GM12873 (cell line): ENCODE data around the gene DST.

ENCODE experiments used
- CTCF ChIP-seq: IDR thresholded peaks from 2 replicates; pipeline ENCODE4 v1.5.1; 2012; ENCODE audit warnings: low read depth, mild to moderate bottlenecking, moderate library complexity, low read length, control low read depth; ENCODE audit not compliant: insufficient read depth; ENCODE audit errors: missing control alignments

DST gene

GRCh38 chr6:56535626-56536025, 107.1 kb downstream of the DST start:
- TF ChIP-seq CTCF, result no peak

- TF ChIP-seq CTCF, result no peak
These were observed 107.8 kb downstream of the DST start for GRCh38 chr6:56534680-56535419.

GRCh38 chr6:56532766-56533551, 109.7 kb downstream of the DST start:
- no peak for TF ChIP-seq CTCF

- TF ChIP-seq CTCF, result no peak
These were observed 110.7 kb downstream of the DST start for GRCh38 chr6:56531839-56532595.

- no peak for TF ChIP-seq CTCF
These were observed 113.0 kb downstream of the DST start for GRCh38 chr6:56529594-56530191.

- TF ChIP-seq CTCF, result no peak
These were observed 114.3 kb downstream of the DST start for GRCh38 chr6:56528412-56528841.
